OCI-LY3 (cell line): ENCODE data around the gene ARHGEF17.

Experiments used
- CTCF ChIP-seq: fragments of 200-600, 300-600 bp; sonication (generic); IDR thresholded peaks from 2 replicates; pipeline ENCODE4 v1.5.1; 2014; ENCODE audit warnings: antibody characterized with exemption, low read length, low read depth
- EZH2phosphoT487 ChIP-seq: fragments of 200-600 bp; shearing (Covaris generic); IDR thresholded peaks from 2 replicates; pipeline ENCODE4 v1.6.1; 2018; ENCODE audit warnings: antibody characterized with exemption, mixed run types, low read depth

- TF ChIP-seq CTCF (no peak), EZH2phosphoT487 (no peak)
Observed at GRCh38 chr11:73384125-73384441, 76.0 kb downstream of the ARHGEF17 start.
